HG03439 (cell line): Measurements from ENCODE around the gene CIB2.

ENCODE experiments used
- ATAC-seq: cut with Tn5 transposase; IDR thresholded peaks from one replicate; pipeline ENCODE4 v1.9.1; 2021; ENCODE audit warnings: mild to moderate bottlenecking, moderate library complexity; ENCODE audit not compliant: unreplicated experiment

Gene CIB2

DNA sequence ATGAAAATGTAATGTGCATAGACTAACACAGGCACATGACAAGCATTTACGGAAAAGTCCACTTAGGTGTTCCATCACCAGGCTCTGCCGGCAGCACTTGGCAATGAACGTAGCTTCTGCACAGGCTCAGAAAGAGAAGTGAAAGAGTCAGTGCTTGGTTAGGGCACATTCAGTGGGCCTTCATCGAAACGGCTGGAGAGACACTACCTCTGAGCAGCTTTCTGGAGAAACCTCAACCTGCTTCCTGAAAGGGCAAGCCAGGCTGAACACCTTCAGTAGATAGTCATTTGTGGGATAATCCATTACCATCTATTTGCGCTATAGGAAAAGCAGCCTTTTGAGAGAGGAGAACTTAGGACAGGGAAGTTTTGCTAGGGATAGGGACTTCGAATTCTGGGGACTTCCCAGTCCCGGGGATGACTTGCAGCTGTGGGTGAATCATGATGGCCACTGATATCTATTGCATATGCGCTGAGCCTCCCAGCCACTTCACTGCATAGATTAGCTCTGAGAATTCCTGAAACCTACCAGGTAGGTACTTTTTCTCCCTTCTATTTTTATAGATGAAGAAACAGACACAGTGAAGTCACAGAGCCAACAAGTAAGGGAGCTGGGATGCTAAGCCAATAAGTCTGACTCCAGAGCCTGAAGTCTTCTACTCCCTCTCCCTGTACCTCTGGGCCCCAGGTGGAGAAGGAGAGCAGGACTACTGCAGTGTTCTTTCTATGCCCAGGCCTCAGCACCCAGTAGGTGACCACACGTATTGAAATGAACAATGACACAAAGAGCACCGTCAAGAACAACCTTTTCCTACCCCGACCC is 43.1 kb downstream of the CIB2 start:
- ATAC-seq: no peak

GRCh38 chr15:78085928-78086327 is 45.3 kb downstream of the CIB2 start:
- no peak for ATAC-seq

DNA sequence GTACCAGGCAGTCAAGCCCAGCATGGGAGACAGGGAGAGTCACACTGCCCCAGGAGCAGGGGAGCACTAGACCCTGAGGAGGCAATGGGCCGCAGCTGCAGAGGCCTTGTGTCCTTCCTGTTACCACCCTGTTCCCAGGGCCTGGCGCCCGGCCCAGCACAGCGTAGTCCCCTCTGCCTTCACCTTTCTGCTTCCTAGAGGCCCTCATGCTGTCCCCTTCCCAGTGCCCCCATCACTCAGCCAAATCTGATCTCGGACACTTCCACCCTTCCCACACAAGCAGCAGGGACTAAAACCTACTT is 46.8 kb downstream of the CIB2 start:
- ATAC-seq: no peak

- ATAC-seq: no peak
Measured at GRCh38 chr15:78083687-78084448, 47.4 kb downstream of the CIB2 start.

GRCh38 chr15:78083186-78083585 is 48.1 kb downstream of the CIB2 start:
- ATAC-seq: no peak

DNA sequence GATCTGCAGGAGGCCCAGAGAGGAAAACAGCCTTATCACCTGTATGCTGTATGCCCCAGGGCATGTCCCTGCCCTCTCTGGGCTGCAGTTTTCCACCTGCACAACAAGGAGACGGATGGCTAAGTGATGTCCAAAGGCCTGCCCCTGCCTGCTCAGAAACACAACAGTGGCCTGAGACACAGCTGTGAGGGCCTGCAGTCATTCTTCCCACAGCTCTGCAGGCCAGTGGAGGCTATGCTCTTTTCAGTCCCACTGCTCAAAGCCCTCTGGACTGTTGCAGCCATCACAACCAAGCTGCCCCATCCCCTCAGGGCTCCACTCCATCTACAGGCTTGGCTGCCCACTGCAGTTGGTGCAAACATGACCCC is 48.5 kb downstream of the CIB2 start:
- no peak for ATAC-seq

- ATAC-seq: no peak
Measured at GRCh38 chr15:78082106-78082742, 49.0 kb downstream of the CIB2 start.

GRCh38 chr15:78080088-78080460 is 51.2 kb downstream of the CIB2 start:
- ATAC-seq: no peak

GRCh38 chr15:78079298-78080087 is 51.8 kb downstream of the CIB2 start:
- ATAC-seq: no peak

DNA sequence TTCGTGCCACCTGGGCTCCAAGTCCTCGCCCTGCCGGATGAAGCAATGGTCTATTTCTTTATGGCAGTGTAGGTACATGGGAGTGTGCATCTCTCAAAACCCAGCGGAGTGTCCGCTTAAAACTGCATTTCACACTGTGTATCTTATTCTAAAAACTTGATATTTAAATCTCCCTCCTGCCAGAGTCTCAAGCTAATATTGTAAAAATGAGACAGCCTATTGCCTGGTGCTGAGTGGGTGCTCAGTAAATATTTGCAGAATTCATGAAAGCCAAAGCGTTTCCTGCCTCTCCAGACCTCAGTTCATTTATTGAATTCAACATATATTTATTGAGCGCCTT is 53.4 kb downstream of the CIB2 start:
- no peak for ATAC-seq

GRCh38 chr15:78077053-78077870 is 54.0 kb downstream of the CIB2 start, which contains the start of gene TBC1D2B:
TSS of gene TBC1D2B (minus strand) at chr15:78077711. CDS start at chr15:78077652, 59 bp downstream.
- peak; percentile 59 for ATAC-seq

- no peak for ATAC-seq
Measured at GRCh38 chr15:78076231-78077052, 54.8 kb downstream of the CIB2 start.

DNA sequence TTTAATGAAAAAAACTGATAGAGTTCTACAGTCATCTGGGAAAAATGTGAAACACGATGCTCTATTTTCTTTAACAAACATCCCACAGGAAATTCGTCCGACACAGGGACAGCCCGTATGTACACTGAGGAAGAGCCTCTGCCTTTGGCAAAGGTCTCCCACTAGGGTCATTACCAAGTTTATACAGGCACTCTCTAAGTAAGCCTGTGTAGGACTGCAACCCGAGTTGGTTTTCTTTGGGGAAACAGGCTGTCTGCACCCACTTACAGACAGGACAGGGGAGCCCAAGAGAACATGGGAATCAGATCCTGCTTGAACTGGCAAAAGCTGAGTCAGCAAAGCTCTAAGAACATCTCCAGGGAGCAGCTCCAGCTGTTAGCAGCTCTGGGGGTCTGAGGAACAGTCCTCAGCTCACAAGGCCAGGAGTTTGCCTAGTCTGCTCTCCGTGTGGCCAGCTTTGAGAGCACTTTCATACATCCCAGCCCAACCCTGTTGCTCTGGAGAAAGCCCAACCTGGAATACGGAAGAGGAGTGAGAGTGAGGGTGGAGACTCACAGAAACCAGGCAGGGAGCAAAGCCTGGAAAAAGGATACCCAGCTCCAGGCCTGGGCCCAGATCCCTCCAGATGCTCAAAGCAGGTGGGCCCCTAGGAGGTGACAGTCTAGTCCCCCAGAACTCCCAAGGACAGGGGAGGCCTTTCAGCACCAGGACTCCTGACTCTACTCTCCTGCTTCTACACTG is 55.6 kb downstream of the CIB2 start:
- no peak for ATAC-seq

DNA sequence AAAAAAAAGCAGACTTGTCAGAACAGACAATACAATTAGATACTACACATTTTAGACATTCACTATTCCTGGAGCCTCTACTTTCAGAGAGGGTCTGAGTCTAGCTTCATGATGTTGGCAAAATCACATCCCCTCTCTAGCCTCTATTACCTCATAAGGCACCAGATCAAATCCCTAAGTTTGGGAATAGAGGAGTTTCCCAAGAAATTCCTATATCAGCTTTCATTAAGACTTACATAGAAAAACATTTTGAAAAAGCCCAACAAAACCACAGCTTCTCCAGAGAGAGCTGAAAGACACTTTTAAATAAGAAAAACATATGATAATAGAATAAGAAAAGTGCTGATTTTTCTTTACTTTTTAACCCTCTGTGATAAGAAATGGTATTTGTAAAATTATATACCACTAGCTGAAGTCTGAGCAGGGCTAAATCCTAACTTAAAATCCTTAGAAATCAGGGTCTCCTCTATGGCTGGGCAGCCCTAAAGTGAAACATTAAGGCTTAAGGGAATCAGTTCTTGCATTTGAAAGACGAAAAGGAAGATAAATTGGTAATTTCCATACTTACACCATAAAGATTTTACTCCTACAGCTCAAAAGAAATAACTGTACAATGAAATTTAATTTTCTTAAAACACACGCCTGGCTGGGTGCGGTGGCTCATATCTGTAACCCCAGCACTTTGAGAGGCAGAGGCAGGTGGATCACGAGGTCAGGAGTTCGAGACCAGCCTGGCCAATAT is 58.0 kb downstream of the CIB2 start:
- no peak for ATAC-seq

DNA sequence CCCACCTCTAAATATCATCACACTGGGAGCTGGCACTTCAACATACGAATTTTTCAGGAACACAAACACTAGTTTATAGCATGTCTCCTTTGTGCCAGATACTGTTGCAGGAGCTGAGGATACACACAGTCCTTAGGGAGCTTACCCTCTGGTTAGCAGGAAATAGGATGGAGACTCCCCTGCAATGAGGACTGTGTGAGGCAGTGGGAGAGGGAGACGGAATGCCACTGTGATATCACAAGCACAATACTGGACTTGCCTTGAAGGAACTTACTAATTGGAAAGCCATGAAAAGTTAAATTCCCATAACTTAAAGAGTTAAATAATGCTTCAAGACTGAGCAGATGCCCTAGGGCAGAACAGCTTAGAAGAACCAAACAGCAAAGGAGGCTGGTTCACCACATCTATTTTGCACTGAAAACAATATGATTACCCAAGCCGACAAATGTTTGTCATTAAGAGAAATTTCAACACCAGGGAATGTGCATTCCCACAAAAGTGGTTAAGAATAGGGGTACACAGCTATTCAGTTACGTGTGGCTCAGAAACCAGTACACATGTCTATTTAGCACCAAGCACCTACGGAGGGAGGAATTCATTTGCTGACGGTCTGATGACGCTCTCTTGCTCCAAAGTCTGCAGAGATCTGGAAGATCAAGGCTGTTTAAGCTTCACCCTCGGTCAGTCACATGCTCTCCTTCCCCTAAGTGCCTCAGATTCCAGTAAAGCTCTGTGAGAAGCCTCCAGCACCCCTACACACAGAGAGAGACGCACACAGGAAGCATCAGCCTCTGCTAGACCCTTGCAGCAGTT is 59.0 kb downstream of the CIB2 start:
- ATAC-seq: no peak

- no peak for ATAC-seq
Measured at GRCh38 chr15:78071383-78071782, 59.9 kb downstream of the CIB2 start.

DNA sequence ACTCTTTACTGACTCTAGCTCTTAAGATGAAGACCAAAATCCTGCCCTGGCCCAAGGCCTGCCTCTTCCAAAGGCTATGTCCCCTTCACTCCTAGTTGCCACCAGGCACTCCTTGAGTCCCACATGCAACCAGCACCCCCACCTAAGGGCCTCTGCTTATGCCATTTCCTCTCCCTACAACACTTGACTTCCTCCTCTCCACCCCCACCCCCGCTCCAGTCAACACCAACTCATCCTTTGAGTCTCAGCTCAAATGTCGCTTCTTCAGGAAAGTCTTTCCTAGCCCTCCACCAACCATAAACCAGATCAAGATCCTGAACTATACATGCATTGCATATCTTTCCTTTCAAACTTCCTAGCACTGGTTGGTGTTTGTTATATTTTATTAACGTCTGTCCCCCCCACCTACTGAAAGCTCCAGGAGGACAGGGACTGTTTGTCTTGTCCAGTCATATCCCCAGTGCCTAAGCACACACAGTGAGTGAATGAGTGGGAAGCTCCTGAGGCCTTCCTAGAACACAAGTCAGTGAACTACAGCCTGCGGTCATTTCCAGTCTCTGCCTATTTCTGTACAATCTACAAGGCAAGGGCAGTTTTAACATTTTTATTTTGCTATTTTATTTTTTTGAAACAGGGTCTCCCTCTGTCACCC is 61.1 kb downstream of the CIB2 start:
- no peak for ATAC-seq
